ENCODE data around the gene COL4A1. TPM values are rescaled to one million over a fixed set of nuclear protein-coding genes. Genes with fewer than 3 reads are reported as not detected.

The COL4A1 gene
- total RNA-seq, 1 donor from 2014 or later: 2,489 TPM

GRCh38 chr13:110293649-110294048 is 13.3 kb downstream of the COL4A1 start:
- H3K27me3 ChIP-seq (ENCODE audit: insufficient read depth, low read length): no peaks in the 10 kb centered on the region
- TF ChIP-seq CTCF (IDR thresholded peaks at IDR 0.05; ENCODE audit: insufficient read depth, low read depth, low read length): no peak
- no peak for TF ChIP-seq EZH2 (IDR thresholded peaks at IDR 0.05; ENCODE audit: insufficient read depth, low read length)
- Mint-ChIP-seq H3K4me1 (ENCODE audit: low read depth, unreplicated experiment) (peaks cover 19% of the 10 kb centered on the region), H3K9me3 (ENCODE audit: unreplicated experiment) (no peaks in the 10 kb centered on the region), H3K36me3 (ENCODE audit: low read depth, unreplicated experiment) (peaks cover 36% of the 10 kb centered on the region), H3K4me3 (ENCODE audit: unreplicated experiment) (no peak overlapping the region), H3K27me3 (ENCODE audit: low read depth, unreplicated experiment) (no peaks in the 10 kb centered on the region), H3K27ac (ENCODE audit: unreplicated experiment) (no peak overlapping the region)
- H2AFZ ChIP-seq (ENCODE audit: low read depth, low read length): no peak overlapping the region
- no peaks in the 10 kb centered on the region for H3K9me3 ChIP-seq (ENCODE audit: insufficient read depth, low read depth, low read length)
- peaks cover 3% of the 10 kb centered on the region for H3K4me1 ChIP-seq (ENCODE audit: insufficient read depth, low read length)
- H4K20me1 ChIP-seq (ENCODE audit: insufficient read depth, low read length): peaks cover 99% of the 10 kb centered on the region
- peaks cover 9% of the 10 kb centered on the region for H3K36me3 ChIP-seq (ENCODE audit: insufficient read depth, low read length)
- FAIRE-seq (no peak), DNase-seq (ENCODE audit: low read depth) (no peak)
- H3K4me3 ChIP-seq (ENCODE audit: insufficient read depth, low read depth, low read length): no peak overlapping the region
- H3K79me2 ChIP-seq (ENCODE audit: insufficient read depth, low read length): peaks cover 99% of the 10 kb centered on the region
- no peak overlapping the region for H3K4me2 ChIP-seq (ENCODE audit: low read length)
- H3K9ac ChIP-seq (ENCODE audit: low read length): no peak overlapping the region
- H3K27ac ChIP-seq (ENCODE audit: low read depth, low read length): no peak overlapping the region

- FAIRE-seq (no peak), DNase-seq (ENCODE audit: low read depth) (no peak)
- Mint-ChIP-seq H3K27me3 (ENCODE audit: low read depth, unreplicated experiment) (no peaks in the 10 kb centered on the region), H3K9me3 (ENCODE audit: unreplicated experiment) (no peaks in the 10 kb centered on the region), H3K36me3 (ENCODE audit: low read depth, unreplicated experiment) (peaks cover 36% of the 10 kb centered on the region), H3K4me1 (ENCODE audit: low read depth, unreplicated experiment) (peaks cover 18% of the 10 kb centered on the region), H3K4me3 (ENCODE audit: unreplicated experiment) (no peak overlapping the region), H3K27ac (ENCODE audit: unreplicated experiment) (peak overlapping the region; percentile 13)
- no peak overlapping the region for H3K4me2 ChIP-seq (ENCODE audit: low read length)
- H3K9ac ChIP-seq (ENCODE audit: low read length): no peak overlapping the region
- no peak overlapping the region for H3K4me3 ChIP-seq (ENCODE audit: insufficient read depth, low read depth, low read length)
- H3K27me3 ChIP-seq (ENCODE audit: insufficient read depth, low read length): no peaks in the 10 kb centered on the region
- TF ChIP-seq EZH2 (IDR thresholded peaks at IDR 0.05; ENCODE audit: insufficient read depth, low read length) (no peak), CTCF (IDR thresholded peaks at IDR 0.05; ENCODE audit: insufficient read depth, low read depth, low read length) (no peak)
- H3K4me1 ChIP-seq (ENCODE audit: insufficient read depth, low read length): no peaks in the 10 kb centered on the region
- no peak overlapping the region for H2AFZ ChIP-seq (ENCODE audit: low read depth, low read length)
- H4K20me1 ChIP-seq (ENCODE audit: insufficient read depth, low read length): peaks cover 98% of the 10 kb centered on the region
- H3K9me3 ChIP-seq (ENCODE audit: insufficient read depth, low read depth, low read length): no peaks in the 10 kb centered on the region
- peaks cover 97% of the 10 kb centered on the region for H3K79me2 ChIP-seq (ENCODE audit: insufficient read depth, low read length)
- no peak overlapping the region for H3K27ac ChIP-seq (ENCODE audit: low read depth, low read length)
- peaks cover 9% of the 10 kb centered on the region for H3K36me3 ChIP-seq (ENCODE audit: insufficient read depth, low read length)
Measured at GRCh38 chr13:110293037-110293436, 13.9 kb downstream of the COL4A1 start.

- H4K20me1 ChIP-seq (ENCODE audit: insufficient read depth, low read length): peaks cover 100% of the 10 kb centered on the region
- no peak overlapping the region for H3K27ac ChIP-seq (ENCODE audit: low read depth, low read length)
- H3K36me3 ChIP-seq (ENCODE audit: insufficient read depth, low read length): peaks cover 11% of the 10 kb centered on the region
- no peak overlapping the region for H2AFZ ChIP-seq (ENCODE audit: low read depth, low read length)
- no peaks in the 10 kb centered on the region for H3K9me3 ChIP-seq (ENCODE audit: insufficient read depth, low read depth, low read length)
- no peaks in the 10 kb centered on the region for H3K27me3 ChIP-seq (ENCODE audit: insufficient read depth, low read length)
- Mint-ChIP-seq H3K4me3 (ENCODE audit: unreplicated experiment) (no peak overlapping the region), H3K36me3 (ENCODE audit: low read depth, unreplicated experiment) (peaks cover 40% of the 10 kb centered on the region), H3K27me3 (ENCODE audit: low read depth, unreplicated experiment) (no peaks in the 10 kb centered on the region), H3K9me3 (ENCODE audit: unreplicated experiment) (no peaks in the 10 kb centered on the region), H3K4me1 (ENCODE audit: low read depth, unreplicated experiment) (peaks cover 16% of the 10 kb centered on the region), H3K27ac (ENCODE audit: unreplicated experiment) (no peak overlapping the region)
- H3K4me2 ChIP-seq (ENCODE audit: low read length): no peak overlapping the region
- FAIRE-seq: no peak
- H3K9ac ChIP-seq (ENCODE audit: low read length): no peak overlapping the region
- DNase-seq (ENCODE audit: low read depth): no peak
- peaks cover 94% of the 10 kb centered on the region for H3K79me2 ChIP-seq (ENCODE audit: insufficient read depth, low read length)
- TF ChIP-seq EZH2 (IDR thresholded peaks at IDR 0.05; ENCODE audit: insufficient read depth, low read length) (no peak), CTCF (IDR thresholded peaks at IDR 0.05; ENCODE audit: insufficient read depth, low read depth, low read length) (no peak)
- peaks cover 14% of the 10 kb centered on the region for H3K4me1 ChIP-seq (ENCODE audit: insufficient read depth, low read length)
- no peak overlapping the region for H3K4me3 ChIP-seq (ENCODE audit: insufficient read depth, low read depth, low read length)
Measured at GRCh38 chr13:110291286-110291685, 15.7 kb downstream of the COL4A1 start.
